Measurements from ENCODE around the gene CARTPT. TPM values are rescaled to one million over a fixed set of nuclear protein-coding genes. Genes with fewer than 3 reads are reported as not detected.

CARTPT gene
- polyA plus RNA-seq, 3 donors: not detected

- no peaks in the 10 kb centered on the region for H3K27me3 ChIP-seq (ENCODE audit: control insufficient read depth in 2 of 2, insufficient read depth in 2 of 2, low read length in 2 of 2)
- no peak for TF ChIP-seq CTCF (IDR thresholded peaks at IDR 0.05)
- Mint-ChIP-seq H3K4me3 (no peak overlapping the region), H3K4me1 (no peaks in the 10 kb centered on the region), H3K36me3 (no peaks in the 10 kb centered on the region), H3K27ac (no peak overlapping the region), H3K27me3 (ENCODE audit: low read depth in 3 of 3) (peaks cover 0 to 4% (median 4%) of the 10 kb centered on the region in 3 donors), H3K9me3 (peaks cover 0 to 2% (median 0%) of the 10 kb centered on the region in 7 donors)
- H3K4me1 ChIP-seq (ENCODE audit: control insufficient read depth in 1 of 2, insufficient read depth in 2 of 2, low read length in 2 of 2): no peaks in the 10 kb centered on the region
- H3K27ac ChIP-seq (ENCODE audit: low read depth in 1 of 2, low read length in 2 of 2): no peak overlapping the region
- intact Hi-C loops (cut with micrococcal nuclease): no loop called here
- H4K20me1 ChIP-seq (ENCODE audit: insufficient read depth, low read length): no peaks in the 10 kb centered on the region
- H3K4me3 ChIP-seq (replicated peaks in 1 of 3; ENCODE audit: low read depth in 2 of 3, low read length in 3 of 3): no peak overlapping the region
- no peaks in the 10 kb centered on the region for H3K79me2 ChIP-seq (ENCODE audit: insufficient read depth, low read length)
- DNase-seq: no peak
- H3K4me2 ChIP-seq (replicated peaks; ENCODE audit: extremely low read depth, low read length, poor library complexity, severe bottlenecking): no peak overlapping the region
- no peak overlapping the region for H3K9ac ChIP-seq (ENCODE audit: insufficient read depth, low read length, poor library complexity, severe bottlenecking)
- H3K9me3 ChIP-seq (replicated peaks in 1 of 2; ENCODE audit: control insufficient read depth in 1 of 2, insufficient read depth in 1 of 2, low read length in 2 of 2): no peaks in the 10 kb centered on the region
- no peaks in the 10 kb centered on the region for H3K36me3 ChIP-seq (replicated peaks in 1 of 2; ENCODE audit: control insufficient read depth in 1 of 2, insufficient read depth in 2 of 2, low read length in 2 of 2)
- no peak overlapping the region for H2AFZ ChIP-seq (ENCODE audit: insufficient read depth, low read depth, low read length, poor library complexity, severe bottlenecking)
Observed at GRCh38 chr5:71770381-71770780, 51.3 kb downstream of the CARTPT start.

Other genes starting within 250 kb of the CARTPT start
- 10 to 100 TPM; 15.4 to 21.9 (median 16.5) TPM for gene MCCC2, start 131.9 kb upstream of the CARTPT start, polyA plus RNA-seq

All from CD14-positive monocyte (primary cell).